RWPE1 (cell line): Measurements from ENCODE around the gene NOL4L.

Experiments
- CTCF ChIA-PET: fragments of 350-600 bp; sonication (Branson Sonifier 250); formaldehyde crosslinking; extraction: SDS; loops from one replicate; lab custom pipeline; 2021; lab: Yijun Ruan, JAX
- POLR2A ChIA-PET: fragments of 400-600 bp; formaldehyde crosslinking; extraction: SDS; loops from one replicate; lab custom pipeline; 2020; ENCODE audit warnings: antibody characterized with exemption; ENCODE audit not compliant: low non-redundant PET; lab: Yijun Ruan, JAX
- DNase-seq: peaks from one replicate; pipeline ENCODE4 v3.0.0; 2012; ENCODE audit warnings: low spot score
- H3K27ac ChIP-seq: fragments of 450-650 bp; 2 replicates; pipeline ENCODE4 v1.5.1; 2017
- TF ChIP-seq, protein P1 (sequence below): fragments of 450-650 bp; conservative IDR thresholded peaks from 2 replicates; pipeline ENCODE4 v1.5.1; 2017; ENCODE audit warnings: low read depth, mild to moderate bottlenecking

NOL4L gene

DNA sequence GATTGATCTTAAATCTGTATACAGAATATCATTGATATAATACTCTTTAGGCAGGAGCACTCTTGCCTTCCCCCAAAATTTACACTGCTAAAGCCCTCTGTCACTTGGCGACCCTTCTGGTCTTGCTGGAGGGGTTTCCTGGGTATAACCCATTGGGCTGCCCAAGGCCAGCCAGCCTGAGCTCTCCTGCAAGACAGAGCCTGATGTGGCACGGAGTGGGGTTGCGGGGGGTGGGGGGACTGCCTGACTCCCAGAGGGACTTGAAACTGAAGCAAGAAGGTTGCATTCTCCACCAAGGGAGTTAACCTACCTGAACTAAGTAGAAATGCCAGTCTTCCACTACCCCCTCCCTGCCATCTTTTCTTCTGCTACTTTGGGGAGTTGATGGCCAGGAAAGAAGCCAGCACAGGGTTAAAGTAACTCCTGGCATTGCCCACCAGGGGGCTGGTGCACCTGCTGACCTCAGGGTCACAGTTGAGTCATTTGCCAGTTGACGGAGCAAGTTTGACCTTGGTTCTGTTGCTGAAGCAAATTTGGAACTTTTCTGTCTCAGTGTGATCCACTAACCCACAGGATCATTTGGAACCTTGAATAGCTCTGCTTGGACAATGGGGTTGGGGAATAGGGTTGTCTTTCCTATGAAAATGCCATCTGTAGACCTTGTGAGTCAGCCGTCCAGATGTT is 147.6 kb downstream of the NOL4L start:
- H3K27ac ChIP-seq = no peak overlapping the region
- ChIA-PET POLR2A (interaction anchor here (0.6 kb wide), 1 partner anchor 800 kb away, joined by 8 read pairs; no protein-coding TSS in a partner anchor), CTCF (interaction anchor here (0.6 kb wide), 1 partner anchor 27 kb away, joined by 3 read pairs; no protein-coding TSS in a partner anchor)
- TF ChIP-seq, protein P1, sequence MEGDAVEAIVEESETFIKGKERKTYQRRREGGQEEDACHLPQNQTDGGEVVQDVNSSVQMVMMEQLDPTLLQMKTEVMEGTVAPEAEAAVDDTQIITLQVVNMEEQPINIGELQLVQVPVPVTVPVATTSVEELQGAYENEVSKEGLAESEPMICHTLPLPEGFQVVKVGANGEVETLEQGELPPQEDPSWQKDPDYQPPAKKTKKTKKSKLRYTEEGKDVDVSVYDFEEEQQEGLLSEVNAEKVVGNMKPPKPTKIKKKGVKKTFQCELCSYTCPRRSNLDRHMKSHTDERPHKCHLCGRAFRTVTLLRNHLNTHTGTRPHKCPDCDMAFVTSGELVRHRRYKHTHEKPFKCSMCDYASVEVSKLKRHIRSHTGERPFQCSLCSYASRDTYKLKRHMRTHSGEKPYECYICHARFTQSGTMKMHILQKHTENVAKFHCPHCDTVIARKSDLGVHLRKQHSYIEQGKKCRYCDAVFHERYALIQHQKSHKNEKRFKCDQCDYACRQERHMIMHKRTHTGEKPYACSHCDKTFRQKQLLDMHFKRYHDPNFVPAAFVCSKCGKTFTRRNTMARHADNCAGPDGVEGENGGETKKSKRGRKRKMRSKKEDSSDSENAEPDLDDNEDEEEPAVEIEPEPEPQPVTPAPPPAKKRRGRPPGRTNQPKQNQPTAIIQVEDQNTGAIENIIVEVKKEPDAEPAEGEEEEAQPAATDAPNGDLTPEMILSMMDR = no peak
- DNase-seq = peak; percentile 49

DNA sequence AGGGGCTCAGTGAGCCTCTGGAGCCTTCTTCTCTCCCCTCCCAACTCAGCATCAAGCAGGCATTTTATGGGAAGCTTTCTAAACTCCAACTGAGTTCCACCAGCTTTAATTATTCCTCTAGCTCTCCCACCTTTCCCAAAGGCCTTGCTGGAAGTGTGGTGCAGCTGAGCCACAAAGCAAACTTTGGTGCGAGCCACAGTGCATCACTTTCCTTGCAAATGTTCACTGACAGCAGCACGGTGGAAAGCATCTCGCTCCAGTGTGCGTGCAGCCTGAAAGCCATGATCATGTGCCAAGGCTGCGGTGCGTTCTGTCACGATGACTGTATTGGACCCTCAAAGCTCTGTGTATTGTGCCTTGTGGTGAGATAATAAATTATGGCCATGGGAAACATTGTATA is 148.2 kb downstream of the NOL4L start:
- TF ChIP-seq, protein P1 = no peak
- DNase-seq = no peak
- ChIA-PET POLR2A (interaction anchor here (0.6 kb wide), 1 partner anchor 800 kb away, joined by 8 read pairs; no protein-coding TSS in a partner anchor), CTCF (interaction anchor here (0.6 kb wide), 1 partner anchor 26 kb away, joined by 3 read pairs; no protein-coding TSS in a partner anchor)
- no peak overlapping the region; the same call in 1 of the 2 replicates for H3K27ac ChIP-seq

DNA sequence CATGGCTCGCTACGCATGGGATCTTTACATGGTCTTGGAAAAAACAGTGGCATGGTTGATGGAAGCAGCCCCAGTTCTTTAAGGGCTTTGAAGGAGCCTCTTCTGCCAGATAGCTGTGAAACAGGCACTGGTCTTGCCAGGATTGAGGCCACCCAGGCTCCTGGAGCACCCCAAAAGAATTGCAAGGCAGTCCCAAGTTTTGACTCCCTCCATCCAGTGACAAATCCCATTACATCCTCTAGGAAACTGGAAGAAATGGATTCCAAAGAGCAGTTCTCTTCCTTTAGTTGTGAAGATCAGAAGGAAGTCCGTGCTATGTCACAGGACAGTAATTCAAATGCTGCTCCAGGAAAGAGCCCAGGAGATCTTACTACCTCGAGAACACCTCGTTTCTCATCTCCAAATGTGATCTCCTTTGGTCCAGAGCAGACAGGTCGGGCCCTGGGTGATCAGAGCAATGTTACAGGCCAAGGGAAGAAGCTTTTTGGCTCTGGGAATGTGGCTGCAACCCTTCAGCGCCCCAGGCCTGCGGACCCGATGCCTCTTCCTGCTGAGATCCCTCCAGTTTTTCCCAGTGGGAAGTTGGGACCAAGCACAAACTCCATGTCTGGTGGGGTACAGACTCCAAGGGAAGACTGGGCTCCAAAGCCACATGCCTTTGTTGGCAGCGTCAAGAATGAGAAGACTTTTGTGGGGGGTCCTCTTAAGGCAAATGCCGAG is 148.8 kb downstream of the NOL4L start:
- ChIA-PET POLR2A (no interaction called here), CTCF (no interaction called here)
- TF ChIP-seq, protein P1 = no peak
- no peak overlapping the region; the same call in 1 of the 2 replicates for H3K27ac ChIP-seq
- DNase-seq = no peak

DNA sequence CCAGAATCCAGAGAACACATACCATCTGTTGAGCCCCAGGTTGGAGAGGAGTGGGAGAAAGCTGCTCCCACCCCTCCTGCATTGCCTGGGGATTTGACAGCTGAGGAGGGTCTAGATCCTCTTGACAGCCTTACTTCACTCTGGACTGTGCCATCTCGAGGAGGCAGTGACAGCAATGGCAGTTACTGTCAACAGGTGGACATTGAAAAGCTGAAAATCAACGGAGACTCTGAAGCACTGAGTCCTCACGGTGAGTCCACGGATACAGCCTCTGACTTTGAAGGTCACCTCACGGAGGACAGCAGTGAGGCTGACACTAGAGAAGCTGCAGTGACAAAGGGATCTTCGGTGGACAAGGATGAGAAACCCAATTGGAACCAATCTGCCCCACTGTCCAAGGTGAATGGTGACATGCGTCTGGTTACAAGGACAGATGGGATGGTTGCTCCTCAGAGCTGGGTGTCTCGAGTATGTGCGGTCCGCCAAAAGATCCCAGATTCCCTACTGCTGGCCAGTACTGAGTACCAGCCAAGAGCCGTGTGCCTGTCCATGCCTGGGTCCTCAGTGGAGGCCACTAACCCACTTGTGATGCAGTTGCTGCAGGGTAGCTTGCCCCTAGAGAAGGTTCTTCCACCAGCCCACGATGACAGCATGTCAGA is 149.6 kb downstream of the NOL4L start:
- ChIA-PET CTCF (no interaction called here), POLR2A (no interaction called here)
- H3K27ac ChIP-seq = no peak overlapping the region
- TF ChIP-seq, protein P1 = no peak
- DNase-seq = no peak

DNA sequence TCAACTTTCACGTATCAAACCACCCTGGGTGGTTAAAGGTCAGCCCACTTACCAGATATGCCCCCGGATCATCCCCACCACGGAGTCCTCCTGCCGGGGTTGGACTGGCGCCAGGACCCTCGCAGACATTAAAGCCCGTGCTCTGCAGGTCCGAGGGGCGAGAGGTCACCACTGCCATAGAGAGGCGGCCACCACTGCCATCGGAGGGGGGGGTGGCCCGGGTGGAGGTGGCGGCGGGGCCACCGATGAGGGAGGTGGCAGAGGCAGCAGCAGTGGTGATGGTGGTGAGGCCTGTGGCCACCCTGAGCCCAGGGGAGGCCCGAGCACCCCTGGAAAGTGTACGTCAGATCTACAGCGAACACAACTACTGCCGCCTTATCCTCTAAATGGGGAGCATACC is 150.7 kb downstream of the NOL4L start:
- TF ChIP-seq, protein P1 = no peak
- ChIA-PET CTCF (no interaction called here), POLR2A (no interaction called here)
- no peak for DNase-seq
- no peak overlapping the region for H3K27ac ChIP-seq
